ENCODE data around the gene C22orf39.

C22orf39 gene

DNA sequence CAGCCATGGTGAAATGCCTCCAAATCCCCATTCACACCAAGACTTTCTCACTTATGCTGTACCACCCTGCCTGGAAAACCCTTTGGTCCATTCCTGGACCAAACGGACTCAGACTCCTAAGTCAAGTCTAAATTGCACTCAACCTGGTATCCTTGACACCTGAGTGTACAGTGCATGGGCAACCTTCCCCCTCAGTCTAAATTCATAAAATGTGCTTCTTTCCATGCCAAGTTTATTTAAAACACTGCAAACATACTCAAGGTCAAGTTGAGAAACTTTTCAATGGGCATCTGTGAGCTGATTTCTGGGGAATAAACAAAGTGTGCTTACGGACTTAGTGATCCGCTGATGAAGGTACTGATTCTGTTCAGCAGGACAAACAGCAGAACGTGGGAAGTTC lies 42.4 kb downstream of the C22orf39 start:
- no peak for DNase-seq (ENCODE audit: low read depth)
- TF ChIP-seq, protein P1, sequence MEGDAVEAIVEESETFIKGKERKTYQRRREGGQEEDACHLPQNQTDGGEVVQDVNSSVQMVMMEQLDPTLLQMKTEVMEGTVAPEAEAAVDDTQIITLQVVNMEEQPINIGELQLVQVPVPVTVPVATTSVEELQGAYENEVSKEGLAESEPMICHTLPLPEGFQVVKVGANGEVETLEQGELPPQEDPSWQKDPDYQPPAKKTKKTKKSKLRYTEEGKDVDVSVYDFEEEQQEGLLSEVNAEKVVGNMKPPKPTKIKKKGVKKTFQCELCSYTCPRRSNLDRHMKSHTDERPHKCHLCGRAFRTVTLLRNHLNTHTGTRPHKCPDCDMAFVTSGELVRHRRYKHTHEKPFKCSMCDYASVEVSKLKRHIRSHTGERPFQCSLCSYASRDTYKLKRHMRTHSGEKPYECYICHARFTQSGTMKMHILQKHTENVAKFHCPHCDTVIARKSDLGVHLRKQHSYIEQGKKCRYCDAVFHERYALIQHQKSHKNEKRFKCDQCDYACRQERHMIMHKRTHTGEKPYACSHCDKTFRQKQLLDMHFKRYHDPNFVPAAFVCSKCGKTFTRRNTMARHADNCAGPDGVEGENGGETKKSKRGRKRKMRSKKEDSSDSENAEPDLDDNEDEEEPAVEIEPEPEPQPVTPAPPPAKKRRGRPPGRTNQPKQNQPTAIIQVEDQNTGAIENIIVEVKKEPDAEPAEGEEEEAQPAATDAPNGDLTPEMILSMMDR (conservative IDR thresholded peaks at IDR 0.05; ENCODE audit: low read length), result no peak
- no peak overlapping the region for H3K4me3 ChIP-seq (ENCODE audit: low read length)

DNA sequence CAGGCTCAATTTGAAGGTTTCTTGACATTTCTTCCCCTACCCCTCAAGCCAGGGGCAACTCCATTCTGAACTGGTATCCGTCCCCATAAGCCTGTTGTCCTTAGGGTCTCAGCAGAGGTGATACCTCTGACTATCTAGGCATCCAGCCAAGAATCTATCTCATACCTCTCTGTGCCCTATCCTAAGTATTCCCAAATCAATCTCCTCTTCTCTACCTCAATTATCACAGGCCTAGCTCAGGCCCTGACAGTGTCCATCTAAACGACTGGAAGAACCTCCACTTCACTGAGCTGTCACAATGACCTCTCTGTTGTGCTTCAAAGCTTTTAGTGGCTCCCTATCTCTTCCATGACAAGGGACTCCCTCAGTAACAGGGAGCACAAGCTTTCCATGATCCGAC lies 42.8 kb downstream of the C22orf39 start:
- DNase-seq (ENCODE audit: low read depth), result no peak
- no peak overlapping the region for H3K4me3 ChIP-seq (ENCODE audit: low read length)
- TF ChIP-seq, protein P1 (conservative IDR thresholded peaks at IDR 0.05; ENCODE audit: low read length), result no peak

DNA sequence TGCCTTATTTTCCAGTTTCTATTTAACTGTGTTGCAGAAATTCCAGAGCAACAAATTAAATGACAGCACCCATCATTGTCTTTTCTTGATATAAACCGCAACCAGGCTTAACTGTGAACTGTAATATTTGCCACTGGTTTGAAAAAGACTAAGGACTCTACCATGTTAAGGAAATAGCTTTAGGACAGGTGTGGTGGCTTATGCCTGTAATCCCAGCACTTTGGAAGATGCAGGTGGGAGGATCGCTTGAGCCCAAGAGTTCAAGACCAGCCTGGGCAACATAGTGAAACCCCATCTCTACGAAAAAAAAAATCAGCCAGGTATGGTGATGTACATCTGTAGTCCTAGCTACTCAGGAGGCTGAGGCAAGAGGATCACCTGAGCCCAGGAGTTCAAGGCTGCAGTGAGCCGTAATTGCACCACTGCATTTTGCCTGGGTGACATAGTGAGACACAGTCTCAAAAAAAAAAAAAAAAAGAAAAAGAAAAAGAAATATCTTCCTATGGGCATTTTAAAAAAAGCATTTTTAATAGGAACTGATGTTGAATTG lies 44.8 kb downstream of the C22orf39 start:
- no peak for DNase-seq (ENCODE audit: low read depth)
- TF ChIP-seq, protein P1 (conservative IDR thresholded peaks at IDR 0.05; ENCODE audit: low read length), result no peak
- H3K4me3 ChIP-seq (ENCODE audit: low read length), result no peak overlapping the region

DNA sequence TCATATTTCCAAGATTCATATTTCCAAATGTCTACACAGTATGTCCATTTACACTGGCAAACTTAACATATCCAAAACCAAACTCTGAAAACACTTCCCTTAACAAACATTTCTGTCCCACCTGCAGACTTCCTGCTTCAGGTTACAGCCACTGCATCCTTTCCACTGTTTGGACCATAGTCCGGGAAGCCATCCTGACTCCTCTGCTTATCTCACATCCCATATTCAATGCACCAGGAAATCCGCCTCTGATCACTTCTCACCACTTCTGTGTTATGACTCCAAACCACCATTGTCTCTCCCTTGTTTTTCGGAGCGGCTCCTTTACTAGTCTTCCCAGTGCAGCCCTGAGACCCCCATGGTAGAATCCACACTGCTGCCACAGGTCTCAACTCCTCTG lies 46.0 kb downstream of the C22orf39 start:
- no peak for DNase-seq (ENCODE audit: low read depth)
- no peak overlapping the region for H3K4me3 ChIP-seq (ENCODE audit: low read length)
- TF ChIP-seq, protein P1 (conservative IDR thresholded peaks at IDR 0.05; ENCODE audit: low read length), result no peak

DNA sequence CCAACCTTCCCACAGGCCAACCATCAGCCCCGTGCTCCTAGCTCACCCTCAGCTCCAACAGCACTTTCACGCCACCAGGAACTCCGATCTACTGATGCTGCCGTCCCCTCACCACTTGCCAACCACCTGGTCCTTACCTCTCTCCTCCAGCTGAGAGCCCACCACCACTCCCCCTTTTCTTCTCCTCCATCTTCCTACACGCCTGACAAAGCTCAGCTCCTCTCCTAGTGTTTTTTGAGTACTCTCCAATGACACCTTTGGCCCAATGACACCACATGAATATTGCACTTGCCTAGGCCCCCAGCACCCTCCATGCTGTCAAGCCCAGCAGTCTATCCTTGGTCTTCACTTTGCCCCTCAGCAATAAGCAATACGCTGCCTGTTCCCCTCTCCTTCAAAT lies 46.6 kb downstream of the C22orf39 start:
- H3K4me3 ChIP-seq (ENCODE audit: low read length), result no peak overlapping the region
- no peak for DNase-seq (ENCODE audit: low read depth)
- TF ChIP-seq, protein P1 (conservative IDR thresholded peaks at IDR 0.05; ENCODE audit: low read length), result no peak

DNA sequence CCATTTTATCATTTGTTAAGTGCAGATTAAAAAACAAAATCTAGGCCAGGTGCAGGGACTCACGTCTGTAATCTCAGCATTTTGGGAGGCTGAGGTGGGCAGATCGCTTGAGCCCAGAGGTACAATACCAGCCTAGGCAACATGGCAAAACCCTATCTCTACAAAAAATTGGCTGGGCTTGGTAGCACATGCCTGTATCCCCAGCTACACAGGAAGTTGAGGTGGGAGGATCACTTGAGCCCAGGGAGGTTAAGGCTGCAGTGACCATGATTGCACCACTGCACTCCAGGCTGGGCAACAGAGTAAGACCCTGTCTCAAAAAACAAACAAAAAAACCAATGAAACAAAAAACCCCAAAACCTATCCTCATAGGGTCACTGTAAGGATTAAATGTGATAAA lies 48.9 kb downstream of the C22orf39 start:
- TF ChIP-seq, protein P1 (conservative IDR thresholded peaks at IDR 0.05; ENCODE audit: low read length), result no peak
- H3K4me3 ChIP-seq (ENCODE audit: low read length), result no peak overlapping the region
- DNase-seq (ENCODE audit: low read depth), result no peak

DNA sequence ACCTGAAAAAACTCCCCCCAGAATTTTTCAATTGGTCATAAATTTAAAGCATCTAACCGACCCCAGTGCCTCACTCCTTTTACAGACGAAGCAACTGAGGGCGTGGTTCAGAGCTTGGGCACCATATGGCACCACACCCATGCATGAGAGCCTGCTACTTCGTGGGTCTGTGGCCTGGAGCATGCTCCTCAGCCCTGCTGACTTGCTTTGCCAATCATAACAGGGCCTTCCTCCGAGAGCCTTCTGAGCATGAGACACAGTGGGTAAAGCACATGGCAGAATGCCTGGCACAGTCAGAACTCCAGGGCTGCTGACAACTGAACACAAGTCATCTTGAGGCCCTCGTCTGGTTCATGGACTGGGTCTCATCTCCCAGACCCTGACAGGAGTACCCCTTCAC lies 49.3 kb downstream of the C22orf39 start:
- no peak overlapping the region for H3K4me3 ChIP-seq (ENCODE audit: low read length)
- peak; percentile 29 for DNase-seq (ENCODE audit: low read depth)
- TF ChIP-seq, protein P1 (conservative IDR thresholded peaks at IDR 0.05; ENCODE audit: low read length), result no peak

Measured in AG10803 (cell line).